AG09309 (cell line): Measurements from ENCODE around the gene SLC43A2.
A peak's percentile ranks its signal among the peaks of the same experiment; 100 is the strongest.

ENCODE experiments used
- DNase-seq: peaks from one replicate; pipeline ENCODE4 v3.0.0-alpha.2; 2010; ENCODE audit warnings: low read depth
- H3K4me3 ChIP-seq: 2 replicates; pipeline ENCODE4 v1.5.1; 2011; ENCODE audit warnings: mild to moderate bottlenecking, low read depth, low read length, moderate library complexity; ENCODE audit not compliant: control insufficient read depth
- TF ChIP-seq, protein P1 (sequence below): IDR thresholded peaks from 2 replicates; pipeline ENCODE4 v1.5.1; 2011; ENCODE audit warnings: mild to moderate bottlenecking, low read depth, low read length, inconsistent platforms; ENCODE audit not compliant: insufficient read depth, control insufficient read depth; ENCODE audit errors: missing control alignments

The SLC43A2 gene

DNA sequence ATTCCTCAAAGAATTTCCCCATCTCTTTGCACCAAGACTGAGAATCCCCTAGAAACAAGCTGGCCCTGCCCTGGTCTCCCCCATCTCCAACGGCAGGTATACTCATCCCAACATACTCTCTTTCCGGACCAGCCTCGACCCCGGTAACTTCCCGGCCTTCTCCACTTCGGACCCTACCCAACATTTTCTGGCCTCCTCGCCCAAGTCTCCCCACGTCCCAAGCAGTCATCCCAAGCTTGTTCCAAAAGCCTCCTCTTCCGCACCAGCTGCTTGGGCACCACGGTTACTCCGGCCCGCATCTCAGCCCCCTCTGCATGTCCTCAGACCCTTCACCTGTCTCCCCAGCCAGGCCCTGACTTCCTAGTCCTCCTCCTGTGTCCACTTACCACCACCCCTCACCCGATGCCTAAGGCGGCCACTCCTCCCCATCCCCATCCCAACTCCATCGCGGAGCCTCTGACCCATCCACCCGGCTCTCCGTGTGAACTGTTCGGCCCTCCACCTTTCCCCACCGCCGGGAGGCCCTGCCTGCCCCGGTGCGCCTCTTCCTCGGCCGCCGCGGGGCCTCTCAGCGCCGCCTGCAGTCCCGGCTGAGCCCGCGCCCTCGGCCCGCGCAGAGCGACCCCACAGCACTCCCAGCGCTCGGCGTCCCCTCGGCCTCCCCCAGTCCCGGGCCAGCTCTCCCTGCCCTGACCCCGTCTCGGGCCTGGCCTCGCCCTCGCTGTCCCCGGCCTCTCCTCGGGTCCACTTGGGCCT lies 67.0 kb downstream of the SLC43A2 start:
- DNase-seq = no peak
- H3K4me3 ChIP-seq = peak overlapping the region; percentile 61
- TF ChIP-seq, protein P1, sequence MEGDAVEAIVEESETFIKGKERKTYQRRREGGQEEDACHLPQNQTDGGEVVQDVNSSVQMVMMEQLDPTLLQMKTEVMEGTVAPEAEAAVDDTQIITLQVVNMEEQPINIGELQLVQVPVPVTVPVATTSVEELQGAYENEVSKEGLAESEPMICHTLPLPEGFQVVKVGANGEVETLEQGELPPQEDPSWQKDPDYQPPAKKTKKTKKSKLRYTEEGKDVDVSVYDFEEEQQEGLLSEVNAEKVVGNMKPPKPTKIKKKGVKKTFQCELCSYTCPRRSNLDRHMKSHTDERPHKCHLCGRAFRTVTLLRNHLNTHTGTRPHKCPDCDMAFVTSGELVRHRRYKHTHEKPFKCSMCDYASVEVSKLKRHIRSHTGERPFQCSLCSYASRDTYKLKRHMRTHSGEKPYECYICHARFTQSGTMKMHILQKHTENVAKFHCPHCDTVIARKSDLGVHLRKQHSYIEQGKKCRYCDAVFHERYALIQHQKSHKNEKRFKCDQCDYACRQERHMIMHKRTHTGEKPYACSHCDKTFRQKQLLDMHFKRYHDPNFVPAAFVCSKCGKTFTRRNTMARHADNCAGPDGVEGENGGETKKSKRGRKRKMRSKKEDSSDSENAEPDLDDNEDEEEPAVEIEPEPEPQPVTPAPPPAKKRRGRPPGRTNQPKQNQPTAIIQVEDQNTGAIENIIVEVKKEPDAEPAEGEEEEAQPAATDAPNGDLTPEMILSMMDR = peak; percentile 8

GRCh38 chr17:1560858-1561355 lies 67.7 kb downstream of the SLC43A2 start:
- peak overlapping the region; percentile 61 for H3K4me3 ChIP-seq
- DNase-seq = no peak
- TF ChIP-seq, protein P1 = no peak

DNA sequence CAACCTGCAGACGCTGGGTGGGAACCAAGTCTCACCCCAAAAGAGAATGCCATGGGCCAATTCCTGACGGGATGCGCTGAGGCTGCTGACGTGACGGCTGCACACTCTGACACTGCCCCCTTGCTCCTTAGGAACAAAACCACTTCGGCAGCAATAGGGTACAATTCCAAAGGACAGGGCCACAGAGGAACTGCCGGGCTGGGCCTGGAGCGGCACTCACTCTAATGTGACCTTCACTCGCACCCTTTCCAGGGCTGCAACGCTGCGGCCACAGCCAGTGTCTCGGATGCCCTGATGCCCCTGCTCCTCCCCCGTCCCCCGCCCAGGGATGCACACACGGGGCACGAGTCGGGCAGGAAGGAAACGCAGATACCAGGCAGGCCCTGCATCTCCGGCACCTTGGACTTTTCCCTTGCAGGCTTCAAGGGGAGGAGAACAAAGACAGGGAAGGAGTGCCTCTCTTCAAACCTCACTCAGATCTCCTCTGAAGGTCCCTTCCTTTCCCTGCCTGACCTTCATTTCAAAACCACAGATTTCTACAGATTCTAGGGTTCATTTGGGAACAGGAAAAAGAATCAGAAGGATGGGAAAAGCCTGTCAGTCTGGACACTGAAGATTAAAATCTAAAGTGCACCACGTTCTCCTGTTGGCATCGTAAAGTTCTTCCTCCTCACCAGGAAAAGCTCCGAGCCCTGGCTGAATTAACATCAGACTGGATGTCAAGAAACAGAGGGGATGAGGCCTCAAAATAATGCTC lies 68.4 kb downstream of the SLC43A2 start:
- H3K4me3 ChIP-seq = no peak overlapping the region
- DNase-seq = no peak
- TF ChIP-seq, protein P1 = no peak

DNA sequence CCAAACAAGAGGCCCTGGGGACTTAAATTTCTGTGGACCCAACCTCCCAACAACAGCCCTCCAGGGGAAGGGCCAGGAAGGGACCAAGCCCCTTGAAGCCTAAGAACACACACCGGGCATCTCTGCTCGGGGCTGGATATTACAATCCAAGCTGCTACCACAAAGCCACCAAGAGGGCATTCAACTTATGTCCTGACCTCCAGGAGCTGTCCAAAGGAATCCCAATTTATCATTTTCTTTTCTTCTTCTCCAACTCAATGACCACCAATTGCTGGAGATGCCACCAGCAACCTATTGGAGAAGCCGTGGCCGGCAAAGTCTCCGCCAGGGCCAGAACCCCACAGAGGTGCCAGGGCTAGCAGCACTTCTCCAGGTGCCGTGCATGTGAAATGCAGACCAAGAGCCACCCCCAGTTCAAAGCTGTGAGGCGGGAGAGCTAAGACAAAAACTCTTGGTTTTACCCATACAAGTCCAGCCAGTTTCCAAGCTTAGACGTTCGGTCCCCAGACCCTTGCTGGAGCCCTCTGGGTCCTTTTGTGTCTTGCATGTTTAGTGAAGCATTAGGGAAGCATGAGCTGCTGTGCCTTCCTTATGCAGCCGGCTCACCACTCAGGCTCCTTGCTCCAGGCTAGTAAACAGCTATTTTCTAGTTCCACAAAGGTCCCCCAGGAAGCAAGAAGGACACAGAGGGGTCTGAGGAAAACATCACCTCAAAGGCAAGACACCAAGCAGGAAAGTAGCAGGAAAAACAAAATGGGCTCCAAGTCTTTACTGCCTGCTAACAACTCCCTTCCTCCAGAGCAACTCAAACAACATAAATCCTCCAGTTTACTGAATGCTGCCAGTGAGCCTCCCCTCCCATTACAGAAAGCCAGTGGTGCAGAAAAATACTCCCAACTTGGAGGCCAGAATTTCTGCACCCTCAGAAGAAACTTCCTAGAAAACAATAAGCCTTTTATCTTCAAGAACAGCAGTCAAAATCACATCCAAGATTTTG lies 69.3 kb downstream of the SLC43A2 start:
- no peak for DNase-seq
- TF ChIP-seq, protein P1 = no peak
- no peak overlapping the region for H3K4me3 ChIP-seq

DNA sequence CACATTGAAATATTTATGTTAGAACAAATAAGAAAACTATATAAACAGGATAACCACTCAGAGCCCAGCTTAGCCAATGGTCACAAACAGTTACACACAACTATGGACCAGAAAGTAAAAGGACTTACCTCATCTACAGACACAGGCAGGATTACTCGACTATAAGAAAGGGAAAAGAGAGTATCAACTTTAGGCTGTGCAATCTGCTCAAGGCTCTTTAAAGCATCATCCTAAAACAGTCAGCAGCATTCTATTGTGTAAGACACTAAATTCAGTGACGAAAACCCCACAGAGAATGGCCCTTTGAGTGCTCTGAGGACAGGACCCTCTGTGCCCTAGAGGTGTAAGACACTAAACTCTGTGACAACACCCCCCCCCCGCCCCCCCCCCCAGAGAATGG lies 70.2 kb downstream of the SLC43A2 start:
- H3K4me3 ChIP-seq = no peak overlapping the region
- no peak for DNase-seq
- TF ChIP-seq, protein P1 = no peak
